OCI-LY3 (cell line): ENCODE measurements around the gene VPS26C.

Source experiments
- EZH2phosphoT487 ChIP-seq: fragments of 200-600 bp; shearing (Covaris generic); IDR thresholded peaks from 2 replicates; pipeline ENCODE4 v1.6.1; 2018; ENCODE audit warnings: antibody characterized with exemption, mixed run types, low read depth
- TF ChIP-seq, protein P1 (sequence below): fragments of 200-600, 300-600 bp; sonication (generic); IDR thresholded peaks from 2 replicates; pipeline ENCODE4 v1.5.1; 2014; ENCODE audit warnings: antibody characterized with exemption, low read length, low read depth

DNA sequence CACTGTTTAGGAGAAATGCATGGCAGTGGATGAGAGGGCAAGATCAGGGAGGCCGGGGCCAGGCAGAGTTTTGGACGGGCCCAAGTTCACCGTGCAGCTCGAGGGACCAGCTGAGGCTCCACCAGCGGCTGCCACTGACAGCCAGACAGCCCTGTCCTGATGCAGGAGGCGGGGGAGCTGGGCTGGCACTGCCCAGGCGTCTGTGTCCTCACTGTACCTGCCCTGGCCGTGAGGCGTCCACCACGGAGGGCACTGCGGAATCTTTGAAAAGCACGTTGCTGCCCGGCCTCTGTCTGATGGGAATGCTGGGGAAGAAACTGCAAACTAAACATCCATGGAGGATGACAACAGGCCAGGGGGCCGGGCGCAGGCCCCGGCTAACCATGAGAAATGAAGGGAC, 35.5 kb downstream of the VPS26C start:
- TF ChIP-seq, protein P1, sequence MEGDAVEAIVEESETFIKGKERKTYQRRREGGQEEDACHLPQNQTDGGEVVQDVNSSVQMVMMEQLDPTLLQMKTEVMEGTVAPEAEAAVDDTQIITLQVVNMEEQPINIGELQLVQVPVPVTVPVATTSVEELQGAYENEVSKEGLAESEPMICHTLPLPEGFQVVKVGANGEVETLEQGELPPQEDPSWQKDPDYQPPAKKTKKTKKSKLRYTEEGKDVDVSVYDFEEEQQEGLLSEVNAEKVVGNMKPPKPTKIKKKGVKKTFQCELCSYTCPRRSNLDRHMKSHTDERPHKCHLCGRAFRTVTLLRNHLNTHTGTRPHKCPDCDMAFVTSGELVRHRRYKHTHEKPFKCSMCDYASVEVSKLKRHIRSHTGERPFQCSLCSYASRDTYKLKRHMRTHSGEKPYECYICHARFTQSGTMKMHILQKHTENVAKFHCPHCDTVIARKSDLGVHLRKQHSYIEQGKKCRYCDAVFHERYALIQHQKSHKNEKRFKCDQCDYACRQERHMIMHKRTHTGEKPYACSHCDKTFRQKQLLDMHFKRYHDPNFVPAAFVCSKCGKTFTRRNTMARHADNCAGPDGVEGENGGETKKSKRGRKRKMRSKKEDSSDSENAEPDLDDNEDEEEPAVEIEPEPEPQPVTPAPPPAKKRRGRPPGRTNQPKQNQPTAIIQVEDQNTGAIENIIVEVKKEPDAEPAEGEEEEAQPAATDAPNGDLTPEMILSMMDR: no peak
- no peak for TF ChIP-seq EZH2phosphoT487
